GM11168 (cell line): Measurements from ENCODE around the gene ARHGEF18.
"Not testable (repeated sequence)": the region's sequence is repeated elsewhere in the genome, so short reads cannot be mapped to it uniquely, and the experiment has no call there.

Experiments
- in situ Hi-C: fragments of 300-500 bp; cut with MboI; formaldehyde crosslinking; loops from one replicate; pipeline ENCODE4 v1.12.0; 2022; ENCODE audit warnings: low sequenced_read_pairs; ENCODE audit not compliant: unreplicated experiment

Gene ARHGEF18

DNA sequence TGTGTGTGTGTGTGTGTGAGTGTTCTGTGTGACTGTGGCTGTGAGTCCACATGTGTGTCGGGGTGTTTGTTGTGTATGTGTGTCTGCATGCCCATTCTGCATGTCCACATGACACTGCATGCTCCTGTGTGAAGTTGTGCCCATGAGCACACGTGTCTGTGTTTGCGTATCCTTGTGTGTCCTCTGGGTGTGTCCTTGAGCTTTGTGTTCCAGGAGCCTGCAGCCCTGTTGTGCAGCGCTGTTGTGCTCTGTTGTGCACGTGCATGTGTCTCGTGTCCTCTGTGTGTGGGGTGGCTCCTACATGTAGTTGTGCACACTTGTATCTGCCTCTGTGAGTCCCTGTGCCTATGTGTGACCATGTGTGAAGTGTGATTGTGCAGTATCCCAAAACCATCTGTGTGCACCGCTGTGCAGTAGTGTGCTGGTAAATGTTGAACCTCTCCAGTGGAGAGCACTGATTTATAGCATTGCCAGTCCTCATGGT lies 2.2 kb upstream of the ARHGEF18 start:
- in situ Hi-C loops, result loop anchor here (10.0 kb wide), 1 partner anchor 242 kb away; no protein-coding TSS in a partner anchor

DNA sequence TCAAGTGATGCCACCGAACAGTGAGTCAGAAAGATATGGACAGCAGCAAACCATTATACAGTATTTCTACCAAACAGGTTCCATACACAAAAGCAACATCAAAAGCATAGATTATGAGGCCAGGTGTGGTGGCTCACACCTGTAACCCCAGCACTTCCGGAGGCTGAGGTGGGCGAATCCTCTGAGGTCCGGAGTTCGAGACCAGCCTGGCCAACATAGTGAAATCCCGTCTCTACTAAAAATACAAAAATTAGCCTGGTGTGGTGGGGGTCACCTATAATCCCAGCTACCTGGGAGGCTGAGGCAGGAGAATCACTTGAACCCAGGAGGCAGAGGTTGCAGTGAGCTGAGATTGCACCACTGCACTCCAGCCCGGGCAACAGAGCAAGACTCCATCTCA lies 1.7 kb upstream of the ARHGEF18 start:
- in situ Hi-C loops, result loop anchor here (10.0 kb wide), 1 partner anchor 242 kb away; no protein-coding TSS in a partner anchor

DNA sequence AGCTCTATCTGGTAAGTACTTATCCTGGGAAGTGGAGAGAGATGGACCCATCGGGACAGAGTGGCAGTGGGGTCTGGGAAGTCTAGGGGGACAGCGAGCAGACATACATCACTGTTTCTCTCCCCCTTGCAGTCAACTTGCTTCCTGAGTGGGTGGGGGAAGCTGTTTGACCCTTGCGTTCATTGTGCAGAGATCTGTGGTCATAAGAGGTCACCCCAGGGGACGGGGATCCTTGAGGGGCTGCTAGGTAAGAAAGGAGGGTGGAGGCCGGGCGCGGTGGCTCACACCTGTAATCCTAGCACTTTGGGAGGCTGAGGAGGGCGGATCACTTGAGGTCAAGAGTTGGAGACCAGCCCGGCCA lies 474 bp downstream of the ARHGEF18 start:
- in situ Hi-C loops, result loop anchor here (10.0 kb wide), 1 partner anchor 244 kb away; no protein-coding TSS in a partner anchor

DNA sequence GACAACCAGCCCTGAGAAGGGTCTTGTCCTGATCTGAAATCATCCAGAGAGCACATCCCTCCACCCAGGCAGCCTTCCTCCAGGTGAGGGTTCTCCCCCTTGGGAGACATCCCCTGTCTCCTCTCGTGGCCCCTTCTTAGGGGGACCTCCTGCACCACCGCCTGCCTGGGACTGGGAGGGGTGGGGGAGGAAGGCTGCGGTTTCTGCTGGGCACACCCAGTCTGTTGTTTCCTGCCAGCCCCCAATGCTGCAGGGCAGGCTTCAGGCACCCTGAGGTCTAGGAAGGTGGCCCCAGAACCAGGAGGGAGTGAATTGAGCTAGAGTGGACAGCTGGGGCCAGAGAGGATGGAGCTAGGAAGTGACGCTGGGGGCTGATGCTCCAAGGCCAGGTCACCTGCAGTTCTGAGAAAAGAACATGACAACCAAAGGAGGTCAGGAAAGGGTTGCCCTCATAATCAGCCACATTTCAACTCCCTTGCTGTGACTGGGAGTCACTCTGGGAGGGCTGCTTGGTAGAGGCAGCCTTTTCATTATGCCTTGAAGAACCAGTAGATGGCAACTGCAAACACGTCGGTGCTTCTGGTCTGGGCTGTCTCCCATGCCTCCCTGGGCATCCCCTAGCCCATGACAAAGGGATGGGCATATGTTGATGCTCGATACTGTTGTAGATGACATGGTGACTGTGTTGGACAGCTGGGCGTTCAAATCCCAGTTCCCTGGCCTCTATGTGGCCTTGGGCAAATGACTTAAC lies 1.4 kb downstream of the ARHGEF18 start:
- in situ Hi-C loops, result loop anchor here (10.0 kb wide), 1 partner anchor 245 kb away; no protein-coding TSS in a partner anchor

DNA sequence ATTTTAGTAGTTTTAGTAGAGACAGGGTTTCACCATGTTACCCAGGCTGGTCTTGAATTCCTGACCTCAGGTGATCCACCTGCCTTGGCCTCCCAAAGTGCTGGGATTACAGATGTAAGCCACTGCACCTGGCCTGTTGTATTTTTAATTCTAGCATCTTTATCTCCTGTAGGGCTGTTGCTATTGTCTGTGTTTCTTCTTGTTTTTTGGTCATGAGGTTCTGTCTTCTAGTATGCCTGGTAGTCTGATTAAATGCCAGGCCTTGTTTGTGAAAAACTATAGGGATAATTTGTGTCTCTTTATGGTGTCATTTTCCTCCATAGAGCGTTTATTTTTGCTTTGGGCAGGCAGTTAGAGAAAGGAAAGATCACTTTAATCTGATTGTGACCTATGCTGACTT lies 3.1 kb downstream of the ARHGEF18 start:
- in situ Hi-C loops, result no loop called here

DNA sequence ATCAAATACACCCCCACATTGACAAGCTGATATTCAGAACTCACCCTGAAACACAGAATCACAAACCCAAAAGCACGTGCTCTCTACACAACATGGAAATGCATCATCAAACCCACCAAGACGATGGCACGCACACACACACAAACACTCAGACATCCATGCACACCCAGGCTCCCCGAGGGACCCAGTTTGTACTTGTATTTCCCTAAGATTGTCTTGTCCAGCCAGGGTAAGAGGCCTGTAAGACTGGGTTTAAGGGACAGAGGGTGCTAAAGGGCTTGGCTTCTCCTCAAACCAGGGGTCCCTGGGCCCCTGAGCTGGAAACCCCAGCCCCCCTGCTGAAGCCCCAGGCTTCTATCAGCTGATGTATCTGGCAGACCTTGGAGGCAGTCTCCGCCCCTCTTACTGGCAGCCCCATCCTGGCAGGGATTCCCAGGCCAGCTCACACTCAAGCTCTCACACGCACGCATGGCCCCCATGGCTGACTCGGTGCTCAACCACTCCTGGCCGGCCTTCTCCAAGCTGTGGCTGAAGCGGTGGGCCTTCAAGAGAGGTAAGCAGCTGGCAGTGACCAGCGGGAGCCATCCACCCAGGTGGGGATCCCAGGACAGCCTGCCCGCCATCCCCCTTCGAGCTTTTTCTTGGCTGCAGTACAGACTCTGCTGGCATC lies 6.5 kb downstream of the ARHGEF18 start:
- in situ Hi-C loops, result no loop called here

DNA sequence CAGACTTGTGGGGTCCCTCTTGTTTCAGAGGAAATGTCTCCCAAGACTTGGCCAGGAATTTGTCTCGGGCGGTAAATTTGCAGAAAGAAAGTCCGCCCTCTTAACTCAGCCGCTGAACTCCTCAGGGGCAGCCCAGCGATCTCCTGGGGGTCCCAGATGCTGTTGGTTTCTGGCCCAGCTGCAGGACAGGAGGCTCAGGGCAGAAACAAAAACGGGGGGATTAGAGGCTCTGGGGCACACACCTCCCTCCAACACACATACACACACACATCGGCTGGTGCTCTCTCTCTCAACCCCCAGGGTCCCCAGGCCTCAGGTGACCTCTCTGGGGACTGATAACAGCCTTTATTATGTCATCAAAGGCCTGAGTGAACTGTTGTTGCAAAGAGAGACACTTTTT lies 7.1 kb downstream of the ARHGEF18 start:
- in situ Hi-C loops, result no loop called here

DNA sequence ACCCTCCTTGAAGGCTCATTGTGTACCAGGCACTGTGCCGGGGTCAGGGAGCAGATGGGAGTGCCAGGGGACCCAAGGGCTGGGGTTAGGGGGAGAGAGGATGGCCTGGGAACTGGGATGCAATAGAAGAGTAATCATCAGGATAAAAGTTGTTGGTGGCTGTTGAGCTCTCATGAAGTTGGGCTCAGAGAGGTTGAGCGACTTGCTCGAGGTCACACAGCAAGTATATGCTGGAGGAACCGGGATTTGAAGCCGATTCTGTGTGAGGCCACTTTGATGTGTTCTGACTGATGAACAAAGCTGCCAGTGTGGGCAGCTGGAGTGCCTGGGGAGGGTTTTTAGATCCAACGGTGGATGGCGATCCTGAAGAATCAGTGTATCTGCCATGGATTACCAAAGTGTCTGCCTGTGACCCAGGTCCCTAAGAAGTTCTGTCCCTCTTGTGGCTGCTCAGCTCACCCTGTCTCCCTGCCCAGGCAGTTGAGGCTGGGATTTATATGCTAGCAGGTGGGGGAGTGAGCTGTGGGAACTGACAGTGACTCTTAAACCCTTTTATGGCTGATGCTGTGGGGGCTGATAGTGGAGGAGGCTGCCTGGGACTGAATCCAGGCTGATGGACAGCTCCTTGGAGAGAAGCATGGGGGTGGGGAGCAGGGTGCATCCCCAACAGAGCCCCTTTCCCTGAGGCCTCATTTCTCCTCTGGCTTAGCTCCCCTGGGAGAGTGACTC lies 8.3 kb downstream of the ARHGEF18 start:
- in situ Hi-C loops, result no loop called here

DNA sequence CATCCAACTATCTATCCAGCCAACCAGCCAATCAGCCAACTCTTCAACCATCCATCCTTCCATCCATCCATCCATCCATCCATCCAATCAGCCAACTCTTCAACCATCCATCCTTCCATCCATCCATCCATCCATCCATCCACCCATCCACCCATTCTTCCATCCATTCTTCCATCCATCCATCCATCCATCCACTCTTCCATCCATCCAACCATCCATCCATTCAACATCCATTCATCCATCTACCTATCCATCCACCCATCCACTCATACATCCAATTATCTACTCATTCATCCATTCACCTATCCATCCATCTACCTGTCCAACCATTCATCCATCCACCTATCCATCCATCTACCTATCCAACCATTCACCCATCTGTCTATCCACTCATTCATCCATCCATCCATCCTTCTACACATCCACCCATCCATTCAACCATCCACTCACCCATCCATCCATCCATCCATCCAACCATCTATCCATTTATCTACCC lies 9.4 kb downstream of the ARHGEF18 start:
- in situ Hi-C loops, result no loop called here

DNA sequence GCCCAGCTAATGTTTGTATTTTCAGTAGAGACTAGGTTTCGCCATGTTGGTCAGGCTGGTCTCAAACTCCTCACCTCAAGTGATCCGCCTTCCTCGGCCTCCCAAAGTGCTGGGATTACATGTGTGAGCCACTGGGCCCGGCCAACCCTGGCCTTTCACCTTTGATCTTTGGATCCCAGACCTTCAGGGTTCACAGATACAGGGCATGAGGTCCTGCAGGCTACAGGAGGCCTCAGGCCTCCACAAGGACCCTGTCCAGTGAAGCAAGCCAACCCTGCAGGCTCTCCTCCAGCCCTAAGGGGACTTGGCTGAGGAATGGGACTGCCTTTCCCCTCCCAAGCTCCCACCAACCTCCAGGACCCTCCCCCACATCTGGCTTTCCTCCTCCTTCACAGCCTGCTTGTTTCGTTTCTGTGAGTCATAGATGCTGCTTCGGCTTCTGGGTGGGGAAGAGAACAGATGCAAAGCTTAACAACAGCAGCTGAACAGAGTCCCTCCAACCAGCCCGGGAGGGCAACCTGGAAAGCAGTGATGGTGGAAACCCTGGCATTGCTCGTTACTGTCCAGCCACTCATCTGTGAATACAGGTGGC lies 11.8 kb downstream of the ARHGEF18 start:
- in situ Hi-C loops, result no loop called here

DNA sequence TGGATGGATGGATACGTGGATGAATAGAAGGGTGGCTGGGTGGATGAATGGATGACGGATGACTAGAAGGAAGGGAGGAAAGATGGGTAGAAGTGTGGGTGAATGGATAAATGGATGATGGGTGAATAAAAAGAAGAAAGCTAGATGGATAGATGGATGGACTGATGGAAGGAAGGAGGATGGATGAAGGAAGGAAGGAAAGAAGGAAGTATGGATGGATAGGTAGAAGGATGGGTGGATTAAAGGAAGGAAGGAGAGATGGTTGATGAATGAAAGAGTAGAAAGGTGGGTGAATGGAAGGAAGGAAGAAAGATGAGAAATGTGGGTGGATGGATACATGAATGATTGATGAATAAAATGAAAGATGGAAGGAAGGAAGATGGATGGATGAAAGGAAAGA lies 14.5 kb downstream of the ARHGEF18 start:
- in situ Hi-C loops, result no loop called here

DNA sequence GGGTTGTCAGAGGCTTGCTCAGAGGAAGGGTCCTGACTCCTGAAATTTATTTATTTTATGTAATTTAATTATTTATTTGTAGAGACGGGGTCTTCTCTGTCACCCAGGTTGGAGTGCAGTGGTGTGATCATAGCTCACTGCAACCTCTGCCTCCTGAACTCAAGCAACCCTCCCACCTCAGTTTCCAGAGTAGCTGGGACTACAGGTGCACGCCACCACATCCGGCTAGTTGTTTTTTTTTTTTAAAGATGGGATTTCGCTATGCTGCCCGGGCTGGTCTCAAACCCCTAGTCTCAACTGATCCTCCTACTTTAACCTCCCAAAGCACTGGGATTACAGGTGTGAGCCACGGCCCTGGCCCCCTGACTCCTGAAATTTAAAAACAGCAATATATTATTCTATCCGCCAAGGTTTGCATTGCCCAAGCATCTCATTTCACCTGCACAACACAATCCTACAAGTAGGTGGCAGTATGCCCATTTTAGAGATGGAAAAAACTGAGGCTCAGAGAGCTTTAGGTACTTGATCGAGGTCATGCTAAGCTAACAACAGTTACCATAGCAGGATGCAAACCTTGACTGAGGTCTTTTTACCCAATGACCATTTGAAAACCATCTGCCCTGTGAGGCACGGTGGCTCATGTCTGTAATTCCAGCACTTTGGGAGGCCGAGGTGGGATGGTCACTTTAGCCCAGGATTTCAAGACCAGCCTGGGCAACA lies 18.1 kb downstream of the ARHGEF18 start:
- in situ Hi-C loops, result no loop called here

DNA sequence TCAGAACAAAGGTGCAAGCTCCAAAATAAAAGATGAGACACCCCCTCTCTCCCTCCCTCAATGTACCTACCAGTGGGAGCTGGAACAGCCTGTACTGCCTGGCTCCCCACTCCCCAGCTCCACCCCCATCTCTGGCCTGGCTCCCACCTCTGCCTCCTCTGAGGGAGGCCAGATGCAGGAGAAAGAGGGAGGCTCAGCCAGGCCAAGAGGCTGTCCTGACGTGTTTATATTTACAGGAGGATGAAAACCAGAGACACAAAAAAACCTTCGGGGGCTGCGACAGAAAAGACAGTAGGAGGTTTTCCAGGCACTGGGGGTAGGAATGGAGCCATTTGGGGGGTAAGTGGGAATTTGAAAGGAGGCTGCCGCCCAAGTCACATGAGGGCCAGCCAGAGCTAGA lies 19.7 kb downstream of the ARHGEF18 start:
- in situ Hi-C loops, result no loop called here

DNA sequence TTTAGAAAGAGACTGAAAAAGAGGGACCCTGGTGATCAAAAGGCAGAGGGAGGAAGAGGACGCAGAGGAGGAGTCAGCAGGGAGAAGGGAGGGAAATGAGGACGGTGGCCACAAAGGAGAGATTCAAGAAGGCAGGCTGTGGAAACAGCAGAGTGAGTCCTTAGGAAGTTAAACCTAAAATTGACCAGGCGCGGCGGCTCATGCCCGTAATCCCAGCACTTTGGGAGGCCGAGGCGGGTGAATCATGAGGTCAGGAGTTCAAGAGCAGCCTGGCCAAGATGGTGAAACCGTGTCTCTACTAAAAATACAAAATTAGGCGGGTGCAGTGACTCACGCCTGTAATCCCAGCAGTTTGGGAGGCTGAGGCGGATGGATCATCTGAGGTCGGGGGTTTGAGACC lies 20.1 kb downstream of the ARHGEF18 start:
- in situ Hi-C loops, result not testable (repeated sequence)

DNA sequence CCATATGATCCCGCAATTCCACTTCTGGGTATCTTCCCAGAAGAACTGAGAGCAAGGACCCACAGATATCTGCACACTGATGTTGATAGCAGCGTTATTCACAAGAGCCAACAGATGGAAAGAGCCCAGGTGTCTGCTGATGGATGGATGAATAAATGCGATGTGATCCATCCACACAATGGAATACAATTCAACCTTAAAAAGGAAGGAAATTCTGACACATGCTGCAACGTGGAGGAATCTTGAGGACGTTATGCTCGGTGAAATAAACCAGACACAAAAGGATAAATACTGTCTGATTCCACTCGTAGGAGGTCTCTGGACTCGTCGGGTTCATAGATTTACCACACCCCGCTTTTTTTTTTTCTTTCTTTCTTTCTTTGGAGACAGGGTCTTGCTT lies 21.8 kb downstream of the ARHGEF18 start:
- in situ Hi-C loops, result no loop called here

DNA sequence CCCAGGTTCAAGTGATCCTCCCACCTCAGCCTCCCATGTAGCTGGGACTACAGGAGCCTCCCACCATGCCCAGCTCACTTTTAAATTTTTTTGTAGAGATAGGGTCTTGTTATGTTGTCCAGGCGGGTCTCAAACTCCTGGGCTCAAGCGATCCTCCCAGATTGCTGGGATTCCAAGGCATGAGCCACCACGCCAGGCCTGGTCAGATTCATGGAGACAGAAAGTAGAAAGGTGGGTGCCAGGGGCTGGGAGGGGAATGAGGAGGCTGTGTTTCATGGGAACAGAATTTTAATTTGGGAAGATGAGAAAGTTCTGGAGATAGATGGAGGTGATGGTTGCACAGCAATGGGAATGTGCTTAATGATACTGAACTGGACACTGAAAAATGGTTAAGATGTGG lies 22.3 kb downstream of the ARHGEF18 start:
- in situ Hi-C loops, result no loop called here

DNA sequence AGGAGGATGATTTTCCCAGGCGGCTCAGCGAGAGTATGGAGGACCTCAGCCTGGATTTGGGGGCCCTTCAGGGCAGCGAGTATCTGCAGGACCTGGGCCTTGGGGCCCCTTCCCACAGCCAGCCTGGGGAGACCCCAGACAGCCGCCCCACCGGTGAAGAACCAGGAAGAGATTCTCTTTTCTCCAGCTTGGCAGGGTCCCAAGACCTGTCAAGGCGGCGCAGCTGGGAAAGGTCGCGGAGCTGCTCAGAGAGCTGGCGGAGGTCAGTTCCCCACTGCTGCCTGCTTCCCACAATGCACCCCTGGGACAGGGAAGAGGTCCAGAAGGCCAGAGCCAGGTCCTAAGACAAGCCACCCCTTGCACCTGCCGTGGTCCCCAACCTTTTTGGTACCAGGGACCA lies 24.1 kb downstream of the ARHGEF18 start:
- in situ Hi-C loops, result no loop called here

DNA sequence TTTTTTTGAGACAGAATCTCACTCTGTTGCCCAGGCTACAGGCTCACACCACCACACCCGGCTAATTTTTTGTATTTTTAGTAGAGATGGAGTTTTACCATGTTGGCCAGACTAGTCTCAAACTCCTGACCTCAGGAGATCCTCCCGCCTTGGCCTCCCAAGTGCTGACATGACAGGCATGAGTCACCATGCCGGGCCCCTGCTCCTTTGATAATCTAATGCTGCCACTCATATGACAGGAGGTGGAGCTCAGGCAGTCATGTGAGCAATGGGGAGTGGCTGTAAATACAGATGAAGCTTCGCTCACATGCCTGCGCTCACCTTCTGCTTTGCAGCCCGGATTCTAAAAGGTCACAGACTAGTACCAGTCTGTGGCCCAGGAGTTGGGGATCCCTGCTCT lies 25.1 kb downstream of the ARHGEF18 start:
- in situ Hi-C loops, result no loop called here

DNA sequence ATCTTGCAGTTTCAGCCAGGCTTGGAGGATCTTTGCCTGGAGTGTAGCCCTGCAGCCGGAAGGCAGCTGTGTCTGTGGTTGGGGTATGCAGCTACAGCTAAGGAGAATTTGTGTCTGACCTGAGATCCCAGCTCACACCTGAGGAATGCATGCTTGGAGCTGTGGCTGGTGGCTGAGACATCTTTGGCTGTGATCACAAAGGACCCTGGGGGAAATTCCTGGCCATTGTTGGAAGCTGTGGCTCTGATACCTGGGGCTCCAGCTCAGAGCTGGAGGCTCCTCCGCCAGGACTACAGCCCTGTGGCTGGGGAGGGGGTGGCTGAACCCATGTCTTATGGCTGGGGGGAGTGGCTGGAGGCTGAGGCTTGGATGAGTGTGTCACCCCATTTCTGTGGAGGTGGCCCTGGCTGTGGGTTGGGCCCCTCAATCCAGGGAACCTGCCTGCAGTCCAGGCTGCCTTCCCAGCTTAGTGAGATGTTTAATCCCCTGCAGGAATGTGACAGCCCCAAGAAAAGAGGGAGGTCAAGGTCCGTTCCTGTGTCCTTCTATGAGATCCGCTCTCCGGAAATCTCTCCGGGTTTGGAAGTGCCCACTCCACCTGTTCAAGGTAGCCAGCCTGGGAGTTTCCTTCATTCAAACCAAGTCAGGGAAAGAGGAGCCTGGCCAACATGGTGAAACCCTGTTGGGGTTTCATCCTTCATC lies 27.6 kb downstream of the ARHGEF18 start:
- in situ Hi-C loops, result no loop called here
